GM12878 (cell line): Measurements from ENCODE around the gene MYO15A. TPM values are rescaled to one million over a fixed set of nuclear protein-coding genes. Genes with fewer than 3 reads are reported as not detected.
A peak's percentile ranks its signal among the peaks of the same experiment; 100 is the strongest.

Experiments
- ATF2 ChIP-seq: IDR thresholded peaks from 2 replicates; pipeline ENCODE4 v1.6.1; 2012; ENCODE audit warnings: low read length, inconsistent platforms
- ATF3 ChIP-seq: IDR thresholded peaks from 2 replicates; pipeline ENCODE4 v1.6.1; 2011; ENCODE audit warnings: low read depth, mild to moderate bottlenecking, low read length, moderate library complexity, borderline replicate concordance; ENCODE audit errors: extremely low read depth
- BRCA1 ChIP-seq: IDR thresholded peaks from 2 replicates; pipeline ENCODE4 v1.6.1; 2011; ENCODE audit warnings: low read depth, low read length, improper control_type of control experiment
- CHD2 ChIP-seq: IDR thresholded peaks from 2 replicates; pipeline ENCODE4 v1.6.1; 2011; ENCODE audit warnings: low read depth, low read length, improper control_type of control experiment, borderline replicate concordance
- E2F4 ChIP-seq: IDR thresholded peaks from 2 replicates; pipeline ENCODE4 v1.6.1; 2012; ENCODE audit warnings: low read depth, low read length, improper control_type of control experiment
- EGR1 ChIP-seq, 2 experiments: IDR thresholded peaks; 1 replicate in 1 of 2; 2 replicates in 1 of 2; pipeline ENCODE4 v1.6.1; 2011 to 2012; ENCODE audit warnings: low read depth in 2 of 2, low read length in 2 of 2, borderline replicate concordance in 1 of 2, mild to moderate bottlenecking in 1 of 2, moderate library complexity in 1 of 2
- ESRRA ChIP-seq: IDR thresholded peaks from 2 replicates; pipeline ENCODE4 v1.6.1; 2012; ENCODE audit warnings: mild to moderate bottlenecking, low read length, improper control_type of control experiment
- HDAC6 ChIP-seq: fragments of 200-600 bp; sonication (generic); IDR thresholded peaks from one replicate; pipeline ENCODE4 v1.8.0; 2017; ENCODE audit warnings: antibody characterized with exemption; ENCODE audit not compliant: unreplicated experiment
- HSF1 ChIP-seq: fragments of 150-350 bp; IDR thresholded peaks from 2 replicates; pipeline ENCODE4 v1.6.1; 2014; ENCODE audit warnings: mild to moderate bottlenecking, low read depth, low read length
- IKZF1 ChIP-seq: fragments of 450-650 bp; conservative IDR thresholded peaks from 2 replicates; pipeline ENCODE4 v1.6.1; 2017; ENCODE audit warnings: antibody characterized with exemption, mild to moderate bottlenecking
- JUND ChIP-seq: IDR thresholded peaks from 2 replicates; pipeline ENCODE4 v1.6.1; 2012; ENCODE audit warnings: low read depth, mild to moderate bottlenecking, low read length, improper control_type of control experiment, moderate library complexity
- LARP7 ChIP-seq: fragments of 450-650 bp; IDR thresholded peaks from 2 replicates; pipeline ENCODE4 v1.6.1; 2017; ENCODE audit warnings: mild to moderate bottlenecking
- MTA3 ChIP-seq: IDR thresholded peaks from 2 replicates; pipeline ENCODE4 v1.6.1; 2012; ENCODE audit warnings: low read length, inconsistent platforms, borderline replicate concordance
- MYC ChIP-seq: IDR thresholded peaks from 2 replicates; pipeline ENCODE4 v1.6.1; 2011; ENCODE audit warnings: mild to moderate bottlenecking, low read length, moderate library complexity, inconsistent platforms; ENCODE audit not compliant: insufficient read depth, insufficient replicate concordance, insufficient read length, severe bottlenecking
- NFXL1 ChIP-seq: fragments of 450-650 bp; IDR thresholded peaks from 2 replicates; pipeline ENCODE4 v1.6.1; 2017; ENCODE audit warnings: antibody characterized with exemption, mild to moderate bottlenecking, borderline replicate concordance
- NR2C2 ChIP-seq: IDR thresholded peaks from 2 replicates; pipeline ENCODE4 v1.6.1; 2011; ENCODE audit warnings: borderline replicate concordance, low read depth; ENCODE audit not compliant: control insufficient read depth, insufficient read length
- NR2F1 ChIP-seq: fragments of 450-650 bp; conservative IDR thresholded peaks from 2 replicates; pipeline ENCODE4 v1.6.1; 2017; ENCODE audit warnings: mild to moderate bottlenecking
- PAX5 ChIP-seq: IDR thresholded peaks from 2 replicates; pipeline ENCODE4 v1.6.1; 2011; ENCODE audit warnings: low read depth, low read length, borderline replicate concordance
- POLR2AphosphoS5 ChIP-seq: IDR thresholded peaks from 2 replicates; pipeline ENCODE4 v1.6.1; 2011; ENCODE audit warnings: mild to moderate bottlenecking, low read length, inconsistent platforms
- RB1 ChIP-seq: fragments of 450-650 bp; formaldehyde crosslinking; IDR thresholded peaks from 2 replicates; pipeline ENCODE4 v1.6.1; 2017; ENCODE audit warnings: mild to moderate bottlenecking, borderline replicate concordance
- RELA ChIP-seq: fragments of 450-650 bp; IDR thresholded peaks from 2 replicates; pipeline ENCODE4 v1.8.0; 2014; ENCODE audit warnings: borderline replicate concordance; ENCODE audit not compliant: partially characterized antibody
- SIN3A ChIP-seq: IDR thresholded peaks from 2 replicates; pipeline ENCODE4 v1.6.1; 2012; ENCODE audit warnings: low read depth, low read length, improper control_type of control experiment
- SPI1 ChIP-seq: IDR thresholded peaks from 2 replicates; pipeline ENCODE4 v1.6.1; 2011; ENCODE audit warnings: low read depth, mild to moderate bottlenecking, low read length, moderate library complexity, borderline replicate concordance; ENCODE audit not compliant: insufficient read depth
- STAT1 ChIP-seq: fragments of 450-650 bp; conservative IDR thresholded peaks from 2 replicates; pipeline ENCODE4 v1.6.1; 2014; ENCODE audit warnings: antibody characterized with exemption, mild to moderate bottlenecking
- TCF3 ChIP-seq: IDR thresholded peaks from 2 replicates; pipeline ENCODE4 v1.6.1; 2012; ENCODE audit warnings: low read depth, mild to moderate bottlenecking, low read length, borderline replicate concordance; ENCODE audit not compliant: insufficient read depth
- polyA plus RNA-seq, 11 experiments: library from polyadenylated mRNA; depleted of rRNA in 4 of 11; unstranded in 6 of 11; stranded (reverse) in 5 of 11; fragments of >200 nt; fragmentation: Nextera tagmentation in 4 of 11; fragmentation: Illumina TruSeq in 1 of 11; extraction: Ambion mirVana in 4 of 11; extraction: Trizol in 1 of 11; gene quantifications; 1 replicate in 1 of 11; 2 replicates in 10 of 11; pipeline versions ENCODE4 v1.2.1 to v1.2.3, GENCODE V29; 2011 to 2016; ENCODE audit warnings: inconsistent platforms in 2 of 11, missing spikeins in 2 of 11, low read depth in 1 of 11
- total RNA-seq, 4 experiments: library from RNA; depleted of rRNA in 3 of 4; stranded (reverse); fragments of >200 nt in 3 of 4; fragmentation: Illumina TruSeq in 1 of 4; extraction: Trizol in 1 of 4; gene quantifications; 2 replicates each; pipeline versions ENCODE4 v1.2.1 to v1.2.3, GENCODE V29; 2013 to 2021

MYO15A gene
- total and polyA plus RNA-seq, 10 of the 15 experiments (the other 5 are each of a cell fraction or from before 2014, with no cell fraction given), result 0.03 to 0.77 (median 0.21) TPM; not detected in 4

GRCh38 chr17:18161207-18162145, 52.9 kb downstream of the MYO15A start (continued):
- TF ChIP-seq PAX5, result peak; percentile 71; the same call in 1 of the 2 replicates
- TF ChIP-seq ATF3, result no peak
- no peak for TF ChIP-seq BRCA1
- no peak for TF ChIP-seq MYC
- TF ChIP-seq STAT1, result no peak
- TF ChIP-seq RB1, result no peak
- 0 out of 2 replicates have a peak, but pooled peaks have one; percentile 60 for TF ChIP-seq TCF3
- no peak for TF ChIP-seq ESRRA
- no peak for TF ChIP-seq HDAC6
- peak; percentile 70 for TF ChIP-seq IKZF1
- no peak for TF ChIP-seq ATF2
- no peak for TF ChIP-seq POLR2AphosphoS5
- no peak for TF ChIP-seq NR2C2
- TF ChIP-seq E2F4, result no peak
- no peak for TF ChIP-seq EGR1 (IDR thresholded peaks at IDR 0.05; ENCODE audit: borderline replicate concordance in 1 of 2, low read depth in 2 of 2, low read length in 2 of 2)
- TF ChIP-seq RELA, result peak; percentile 30
- TF ChIP-seq SIN3A, result no peak
- peak; percentile 42; the same call in 1 of the 2 replicates for TF ChIP-seq CHD2
- TF ChIP-seq HSF1, result no peak
- TF ChIP-seq JUND, result no peak
- peak; percentile 99 for TF ChIP-seq NR2F1
- TF ChIP-seq LARP7, result peak; percentile 56; the same call in 1 of the 2 replicates
- TF ChIP-seq MTA3, result no peak
- TF ChIP-seq SPI1, result peak; percentile 30; the same call in 1 of the 2 replicates
- TF ChIP-seq NFXL1, result no peak
